Islet precursor cell (in vitro differentiated cells): ENCODE measurements around the gene INPP5F.

Source experiments
- DNase-seq: peaks from one replicate; pipeline ENCODE4 v3.0.0-alpha.2; 2018

INPP5F gene

GRCh38 chr10:119725828-119726675 lies at the start of gene INPP5F:
Gene INPP5F, plus strand, starts transcription at chr10:119726050. Its CDS starts 213 bp downstream, at chr10:119726263.
- DNase-seq: peak; percentile 100

- DNase-seq: no peak
Observed at GRCh38 chr10:119677126-119677525, 48.7 kb upstream of the INPP5F start.

- DNase-seq: no peak
Observed at GRCh38 chr10:119677904-119678755, 47.7 kb upstream of the INPP5F start.

GRCh38 chr10:119679480-119679829 lies 46.4 kb upstream of the INPP5F start:
- no peak for DNase-seq

- no peak for DNase-seq
Observed at GRCh38 chr10:119680050-119680449, 45.8 kb upstream of the INPP5F start.

- DNase-seq: no peak
Observed at GRCh38 chr10:119680650-119681081, 45.2 kb upstream of the INPP5F start.

GRCh38 chr10:119686465-119687191 lies 39.2 kb upstream of the INPP5F start:
- peak; percentile 90 for DNase-seq

GRCh38 chr10:119687192-119688032 lies 38.4 kb upstream of the INPP5F start:
- peak; percentile 90 for DNase-seq

GRCh38 chr10:119688033-119688508 lies 37.8 kb upstream of the INPP5F start:
- DNase-seq: peak; percentile 91

- peak; percentile 84 for DNase-seq
Observed at GRCh38 chr10:119689016-119689580, 36.8 kb upstream of the INPP5F start.

- DNase-seq: no peak
Observed at GRCh38 chr10:119691726-119692125, 34.1 kb upstream of the INPP5F start.

GRCh38 chr10:119693262-119693957 lies 32.4 kb upstream of the INPP5F start:
- DNase-seq: peak; percentile 76

GRCh38 chr10:119694608-119695007 lies 31.2 kb upstream of the INPP5F start:
- DNase-seq: no peak

GRCh38 chr10:119700321-119700954 lies 25.4 kb upstream of the INPP5F start:
- no peak for DNase-seq

GRCh38 chr10:119701861-119702260 lies 24.0 kb upstream of the INPP5F start:
- no peak for DNase-seq

GRCh38 chr10:119702583-119702982 lies 23.3 kb upstream of the INPP5F start:
- DNase-seq: no peak

- no peak for DNase-seq
Observed at GRCh38 chr10:119703903-119704508, 21.8 kb upstream of the INPP5F start.

GRCh38 chr10:119705434-119705831 lies 20.4 kb upstream of the INPP5F start:
- no peak for DNase-seq

GRCh38 chr10:119706521-119707278 lies 19.1 kb upstream of the INPP5F start:
- no peak for DNase-seq
